ENCODE measurements around the gene PRRG3. TPM values are rescaled to one million over a fixed set of nuclear protein-coding genes. Genes with fewer than 3 reads are reported as not detected.

Gene PRRG3
- total and polyA plus RNA-seq, 8 donors = 0.10 to 7.3 (median 0.14) TPM; not detected in 3

DNA sequence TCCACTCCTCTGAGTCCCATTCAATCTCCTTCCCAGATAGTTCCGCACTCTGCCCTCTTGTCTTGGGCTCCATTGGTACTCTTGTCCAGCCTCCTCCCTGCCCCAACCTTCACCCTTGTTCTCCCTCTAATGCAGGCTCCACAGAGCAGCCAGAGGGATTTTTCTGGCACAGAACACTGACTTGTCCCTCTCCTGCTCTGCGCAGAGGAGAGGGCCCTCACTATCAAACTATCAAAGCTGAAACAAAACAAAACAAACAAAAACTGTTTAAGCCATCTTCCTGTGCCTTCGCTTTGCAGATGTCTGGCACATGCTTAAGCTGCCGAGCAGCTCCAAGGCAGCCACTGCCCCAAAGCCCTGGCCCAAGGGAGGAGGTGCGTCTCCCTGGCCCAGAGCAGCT lies 42.2 kb downstream of the PRRG3 start:
- 53 to 75% (median 60%) methylated on average over 2 to 5 of the region's 5 CpGs for WGBS, 5 donors

GRCh38 chrX:151738751-151739150 lies 43.5 kb downstream of the PRRG3 start:
- DNase-seq = peak in 1 of 2 donors; percentile 17
- intact Hi-C loops (cut with DNase I; ENCODE audit: low total_unique reads) = no loop called here
- no peak overlapping the region for H3K4me3 ChIP-seq
- H3K4me1 ChIP-seq = no peaks in the 10 kb centered on the region
- no peak overlapping the region for H3K27ac ChIP-seq
- TF ChIP-seq, protein P1, sequence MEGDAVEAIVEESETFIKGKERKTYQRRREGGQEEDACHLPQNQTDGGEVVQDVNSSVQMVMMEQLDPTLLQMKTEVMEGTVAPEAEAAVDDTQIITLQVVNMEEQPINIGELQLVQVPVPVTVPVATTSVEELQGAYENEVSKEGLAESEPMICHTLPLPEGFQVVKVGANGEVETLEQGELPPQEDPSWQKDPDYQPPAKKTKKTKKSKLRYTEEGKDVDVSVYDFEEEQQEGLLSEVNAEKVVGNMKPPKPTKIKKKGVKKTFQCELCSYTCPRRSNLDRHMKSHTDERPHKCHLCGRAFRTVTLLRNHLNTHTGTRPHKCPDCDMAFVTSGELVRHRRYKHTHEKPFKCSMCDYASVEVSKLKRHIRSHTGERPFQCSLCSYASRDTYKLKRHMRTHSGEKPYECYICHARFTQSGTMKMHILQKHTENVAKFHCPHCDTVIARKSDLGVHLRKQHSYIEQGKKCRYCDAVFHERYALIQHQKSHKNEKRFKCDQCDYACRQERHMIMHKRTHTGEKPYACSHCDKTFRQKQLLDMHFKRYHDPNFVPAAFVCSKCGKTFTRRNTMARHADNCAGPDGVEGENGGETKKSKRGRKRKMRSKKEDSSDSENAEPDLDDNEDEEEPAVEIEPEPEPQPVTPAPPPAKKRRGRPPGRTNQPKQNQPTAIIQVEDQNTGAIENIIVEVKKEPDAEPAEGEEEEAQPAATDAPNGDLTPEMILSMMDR (IDR thresholded peaks at IDR 0.05) = no peak
- TF ChIP-seq POLR2A (IDR thresholded peaks at IDR 0.05) (no peak), POLR2AphosphoS5 (IDR thresholded peaks at IDR 0.05) (no peak), EP300 (IDR thresholded peaks at IDR 0.05) (no peak)
- no peaks in the 10 kb centered on the region for H3K36me3 ChIP-seq
- WGBS, 5 donors = 70 to 88% (median 76%) methylated on average over 6 to 7 of the region's 7 CpGs; no CpG with 5 or more reads in 1 of the 5 donors
- H3K9me3 ChIP-seq = peaks cover 0 to 7% (median 0%) of the 10 kb centered on the region in 4 donors
- H3K27me3 ChIP-seq = no peaks in the 10 kb centered on the region

More for the DNA sequence above, 42.2 kb downstream of the PRRG3 start:
- intact Hi-C loops (cut with DNase I; ENCODE audit: low total_unique reads) = no loop called here
- Histone ChIP-seq H3K4me3 (no peak overlapping the region), H3K27ac (no peak overlapping the region), H3K9me3 (peaks cover 0 to 7% (median 0%) of the 10 kb centered on the region in 4 donors), H3K36me3 (no peaks in the 10 kb centered on the region), H3K4me1 (no peaks in the 10 kb centered on the region), H3K27me3 (peaks cover 0 to 1% (median 0%) of the 10 kb centered on the region in 3 donors)
- TF ChIP-seq POLR2AphosphoS5 (IDR thresholded peaks at IDR 0.05) (no peak), EP300 (IDR thresholded peaks at IDR 0.05) (no peak), POLR2A (IDR thresholded peaks at IDR 0.05) (no peak)
- TF ChIP-seq, protein P1 (IDR thresholded peaks at IDR 0.05) = no peak
- DNase-seq = no peak

GRCh38 chrX:151741606-151742005 lies 46.3 kb downstream of the PRRG3 start:
- intact Hi-C loops (cut with DNase I; ENCODE audit: low total_unique reads) = no loop called here
- Histone ChIP-seq H3K4me1 (no peaks in the 10 kb centered on the region), H3K36me3 (no peaks in the 10 kb centered on the region), H3K9me3 (peaks cover 0 to 7% (median 0%) of the 10 kb centered on the region in 4 donors), H3K4me3 (no peak overlapping the region), H3K27me3 (no peaks in the 10 kb centered on the region), H3K27ac (no peak overlapping the region)
- TF ChIP-seq POLR2AphosphoS5 (IDR thresholded peaks at IDR 0.05) (no peak), POLR2A (IDR thresholded peaks at IDR 0.05) (no peak), EP300 (IDR thresholded peaks at IDR 0.05) (no peak)
- TF ChIP-seq, protein P1 (IDR thresholded peaks at IDR 0.05) = no peak
- DNase-seq = no peak
- WGBS, 5 donors = 62 to 88% (median 83%) methylated on average over 3 to 4 of the region's 4 CpGs

- 83 to 92% (median 89%) methylated on average over 4 to 5 of the region's 5 CpGs for WGBS, 5 donors
- intact Hi-C loops (cut with DNase I; ENCODE audit: low total_unique reads) = no loop called here
- no peaks in the 10 kb centered on the region for H3K36me3 ChIP-seq
- DNase-seq = no peak
- H3K4me3 ChIP-seq = no peak overlapping the region
- H3K27ac ChIP-seq = no peak overlapping the region
- TF ChIP-seq POLR2AphosphoS5 (IDR thresholded peaks at IDR 0.05) = no peak
- H3K4me1 ChIP-seq = no peaks in the 10 kb centered on the region
- peaks cover 0 to 7% (median 0%) of the 10 kb centered on the region in 4 donors for H3K9me3 ChIP-seq
- H3K27me3 ChIP-seq = no peaks in the 10 kb centered on the region
Measured at GRCh38 chrX:151742311-151742710, 47.1 kb downstream of the PRRG3 start.

- no peak for DNase-seq
Measured at GRCh38 chrX:151743651-151744470, 48.6 kb downstream of the PRRG3 start.

More at GRCh38 chrX:151743651-151744470, 48.6 kb downstream of the PRRG3 start:
- Histone ChIP-seq H3K4me3 (no peak overlapping the region), H3K4me1 (no peaks in the 10 kb centered on the region), H3K36me3 (no peaks in the 10 kb centered on the region), H3K27ac (no peak overlapping the region), H3K27me3 (peaks cover 0 to 5% (median 0%) of the 10 kb centered on the region in 3 donors), H3K9me3 (peaks cover 0 to 7% (median 0%) of the 10 kb centered on the region in 4 donors)
- no peak for TF ChIP-seq EP300 (IDR thresholded peaks at IDR 0.05)
- TF ChIP-seq POLR2A (IDR thresholded peaks at IDR 0.05) = no peak
- no peak for TF ChIP-seq POLR2AphosphoS5 (IDR thresholded peaks at IDR 0.05)
- TF ChIP-seq, protein P1 (IDR thresholded peaks at IDR 0.05) = no peak
- intact Hi-C loops (cut with DNase I; ENCODE audit: low total_unique reads) = no loop called here
- WGBS, 5 donors = 88 to 94% (median 94%) methylated on average over 16 to 21 of the region's 21 CpGs
